ENCODE measurements around the gene ATE1.

GRCh38 chr10:121695731-121696464 is 231.9 kb downstream of the ATE1 start:
- TF ChIP-seq POLR2A (IDR thresholded peaks at IDR 0.05) (no peak), CTCF (IDR thresholded peaks at IDR 0.05) (no peak)

Measured in breast epithelium (tissue), 3 donors.